Measurements from ENCODE around the gene CSF1R.

The CSF1R gene

GRCh38 chr5:150101023-150101422, 14.7 kb upstream of the CSF1R start:
- Histone ChIP-seq H3K4me2 (ENCODE audit: insufficient read depth, low read length) (no peak overlapping the region), H3K27me3 (ENCODE audit: insufficient read depth, low read length, poor library complexity) (peaks cover 9% of the 10 kb centered on the region), H3K27ac (ENCODE audit: low read length) (no peak overlapping the region), H4K20me1 (ENCODE audit: insufficient read depth, low read length) (0 out of 2 replicates have a peak, but pooled peaks cover 3% of the 10 kb centered on the region), H3K79me2 (ENCODE audit: insufficient read depth, low read length) (no peaks in the 10 kb centered on the region), H3K9ac (ENCODE audit: low read depth, low read length) (no peak overlapping the region), H2AFZ (ENCODE audit: low read depth, low read length) (no peak overlapping the region), H3K4me3 (ENCODE audit: low read depth in 1 of 2, low read length in 2 of 2) (no peak overlapping the region), H3K4me1 (ENCODE audit: insufficient read depth, low read length) (no peaks in the 10 kb centered on the region), H3K9me3 (ENCODE audit: insufficient read depth, low read length, severe bottlenecking) (no peaks in the 10 kb centered on the region), H3K36me3 (ENCODE audit: insufficient read depth, low read length) (no peaks in the 10 kb centered on the region)
- ATAC-seq (ENCODE audit: insufficient read depth, low read depth) (no peak), DNase-seq (no peak)
- TF ChIP-seq CTCF (IDR thresholded peaks at IDR 0.05; ENCODE audit: borderline replicate concordance, extremely low read depth, low read length, poor library complexity, severe bottlenecking) = no peak
- no peak for TF ChIP-seq EZH2 (IDR thresholded peaks at IDR 0.05; ENCODE audit: borderline replicate concordance, low read depth, low read length, severe bottlenecking)

- TF ChIP-seq EZH2 (IDR thresholded peaks at IDR 0.05; ENCODE audit: borderline replicate concordance, low read depth, low read length, severe bottlenecking) = no peak
- TF ChIP-seq CTCF (IDR thresholded peaks at IDR 0.05; ENCODE audit: borderline replicate concordance, extremely low read depth, low read length, poor library complexity, severe bottlenecking) = no peak
- peaks cover 9% of the 10 kb centered on the region for H3K27me3 ChIP-seq (ENCODE audit: insufficient read depth, low read length, poor library complexity)
- H3K9me3 ChIP-seq (ENCODE audit: insufficient read depth, low read length, severe bottlenecking) = no peaks in the 10 kb centered on the region
- ATAC-seq (ENCODE audit: insufficient read depth, low read depth) = no peak
- H3K36me3 ChIP-seq (ENCODE audit: insufficient read depth, low read length) = no peaks in the 10 kb centered on the region
- no peaks in the 10 kb centered on the region for H3K4me1 ChIP-seq (ENCODE audit: insufficient read depth, low read length)
- H3K4me3 ChIP-seq (ENCODE audit: low read depth in 1 of 2, low read length in 2 of 2) = no peak overlapping the region
- no peak overlapping the region for H3K27ac ChIP-seq (ENCODE audit: low read length)
- no peak overlapping the region for H2AFZ ChIP-seq (ENCODE audit: low read depth, low read length)
- H4K20me1 ChIP-seq (ENCODE audit: insufficient read depth, low read length) = 0 out of 2 replicates have a peak, but pooled peaks cover 3% of the 10 kb centered on the region
- DNase-seq = no peak
- no peaks in the 10 kb centered on the region for H3K79me2 ChIP-seq (ENCODE audit: insufficient read depth, low read length)
- H3K4me2 ChIP-seq (ENCODE audit: insufficient read depth, low read length) = no peak overlapping the region
- H3K9ac ChIP-seq (ENCODE audit: low read depth, low read length) = no peak overlapping the region
Measured at GRCh38 chr5:150097152-150097551, 10.8 kb upstream of the CSF1R start.

GRCh38 chr5:150092159-150092787, 5.9 kb upstream of the CSF1R start:
- Histone ChIP-seq H3K9ac (ENCODE audit: low read depth, low read length) (no peak overlapping the region), H4K20me1 (ENCODE audit: insufficient read depth, low read length) (no peaks in the 10 kb centered on the region), H2AFZ (ENCODE audit: low read depth, low read length) (no peak overlapping the region), H3K4me3 (ENCODE audit: low read depth in 1 of 2, low read length in 2 of 2) (no peak overlapping the region), H3K36me3 (ENCODE audit: insufficient read depth, low read length) (no peaks in the 10 kb centered on the region), H3K27ac (ENCODE audit: low read length) (no peak overlapping the region), H3K4me1 (ENCODE audit: insufficient read depth, low read length) (no peaks in the 10 kb centered on the region), H3K27me3 (ENCODE audit: insufficient read depth, low read length, poor library complexity) (peaks cover 8% of the 10 kb centered on the region), H3K4me2 (ENCODE audit: insufficient read depth, low read length) (no peak overlapping the region), H3K79me2 (ENCODE audit: insufficient read depth, low read length) (no peaks in the 10 kb centered on the region), H3K9me3 (ENCODE audit: insufficient read depth, low read length, severe bottlenecking) (no peaks in the 10 kb centered on the region)
- ATAC-seq (ENCODE audit: insufficient read depth, low read depth) = no peak
- TF ChIP-seq CTCF (IDR thresholded peaks at IDR 0.05; ENCODE audit: borderline replicate concordance, extremely low read depth, low read length, poor library complexity, severe bottlenecking) = no peak
- TF ChIP-seq EZH2 (IDR thresholded peaks at IDR 0.05; ENCODE audit: borderline replicate concordance, low read depth, low read length, severe bottlenecking) = no peak
- no peak for DNase-seq
